HepG2 (cell line): ENCODE results near the gene TXNIP. TPM values are rescaled to one million over a fixed set of nuclear protein-coding genes. Genes with fewer than 3 reads are reported as not detected.
"Not testable (repeated sequence)": the region's sequence is repeated elsewhere in the genome, so short reads cannot be mapped to it uniquely, and the experiment has no call there.

ENCODE experiments used
- ATAC-seq: fragments of 200-7000 bp; cut with Tn5 transposase; 3 replicates; pipeline ENCODE4 v1.9.1; 2020; ENCODE audit warnings: mild to moderate bottlenecking, moderate library complexity
- BruUV-seq: library from RNA; stranded (reverse); fragments of 400-500 nt; replicated peaks from 2 replicates; lab custom pipeline; 2021; lab: Mats Ljungman, UMichigan
- CTCF ChIA-PET: fragments of 300-600 bp; formaldehyde crosslinking; extraction: SDS; loops from one replicate; lab custom pipeline; 2021; ENCODE audit warnings: low total read pairs, inconsistent platforms, low intra/inter-chr PET ratio; lab: Yijun Ruan, JAX
- POLR2A ChIA-PET: fragments of 350-600 bp; sonication (Branson Sonifier 250); formaldehyde crosslinking; loops from one replicate; lab custom pipeline; 2020; ENCODE audit warnings: antibody characterized with exemption, inconsistent platforms; lab: Yijun Ruan, JAX
- DNase-seq: peaks from one replicate; pipeline ENCODE4 v3.0.0-alpha.2; 2015; ENCODE audit warnings: low spot score
- FAIRE-seq: peaks from 3 replicates; lab custom pipeline; 2011; peaks lifted over from hg19 to GRCh38; lab: Jason Lieb, UNC
- H2AFZ ChIP-seq: one replicate; pipeline ENCODE4 v1.6.1; 2011; ENCODE audit warnings: low read length, inconsistent platforms
- H3K27ac ChIP-seq: fragments of 300-600 bp; 3 replicates; pipeline ENCODE4 v1.8.0; 2011; ENCODE audit warnings: mixed run types, mild to moderate bottlenecking, mixed read lengths, low read length, inconsistent platforms; ENCODE audit not compliant: insufficient read depth; ENCODE audit errors: extremely low read length
- H3K27me3 ChIP-seq, 2 experiments: fragments of 200-600 bp in 1 of 2; 2 replicates in 1 of 2; 3 replicates in 1 of 2; pipeline versions ENCODE4 v1.6.0 to v1.8.0; 2011; ENCODE audit warnings: low read length in 2 of 2, mild to moderate bottlenecking in 2 of 2, moderate library complexity in 2 of 2, inconsistent platforms in 1 of 2; ENCODE audit not compliant: insufficient read depth in 2 of 2, control insufficient read depth in 1 of 2
- H3K36me3 ChIP-seq, 2 experiments: fragments of 200-600 bp in 1 of 2; replicated peaks in 1 of 2; 2 replicates in 1 of 2; 3 replicates in 1 of 2; pipeline versions ENCODE4 v1.5.1 to v1.8.0; 2011; ENCODE audit warnings: low read length in 2 of 2, inconsistent platforms in 1 of 2; ENCODE audit not compliant: insufficient read depth in 2 of 2, control insufficient read depth in 1 of 2
- H3K4me1 ChIP-seq: 2 replicates; pipeline ENCODE4 v1.5.1; 2012; ENCODE audit warnings: low read length, inconsistent platforms; ENCODE audit not compliant: insufficient read depth
- H3K4me2 ChIP-seq: 2 replicates; pipeline ENCODE4 v1.6.0; 2011; ENCODE audit warnings: low read depth, low read length, inconsistent platforms
- H3K4me3 ChIP-seq, 3 experiments: fragments of 200-600 bp in 1 of 3; sonication (generic), shearing (Covaris generic) in 1 of 3; replicated peaks in 1 of 3; 2 replicates each; pipeline ENCODE4 v1.5.1; 2011 to 2016; ENCODE audit warnings: low read length in 3 of 3, inconsistent platforms in 2 of 3, low read depth in 2 of 3, mild to moderate bottlenecking in 2 of 3, control low read depth in 1 of 3, mixed read lengths in 1 of 3; ENCODE audit not compliant: insufficient read depth in 1 of 3
- H3K79me2 ChIP-seq: one replicate; pipeline ENCODE4 v1.6.1; 2011; ENCODE audit warnings: low read length, inconsistent platforms; ENCODE audit not compliant: insufficient read depth
- H3K9ac ChIP-seq: 2 replicates; pipeline ENCODE4 v1.6.0; 2011; ENCODE audit warnings: mild to moderate bottlenecking, low read depth, low read length, inconsistent platforms; ENCODE audit not compliant: insufficient read depth
- H3K9me3 ChIP-seq: 2 replicates; pipeline ENCODE4 v1.5.1; 2012; ENCODE audit warnings: mild to moderate bottlenecking, low read length
- H4K20me1 ChIP-seq: 2 replicates; pipeline ENCODE4 v1.6.0; 2011; ENCODE audit warnings: inconsistent platforms, mild to moderate bottlenecking, low read length, moderate library complexity; ENCODE audit not compliant: insufficient read depth
- WGBS: methylation state at CpG from one replicate; pipeline ENCODE4 v1.1.6; 2017; ENCODE audit warnings: low lambda C conversion rate; 5-methylcytosine and 5-hydroxymethylcytosine counted together
- in situ Hi-C: cut with HindIII; loops from 2 replicates; pipeline ENCODE4 v1.10.0; 2017; ENCODE audit warnings: low pct_unique_long_range_greater_than_20kb; ENCODE audit not compliant: extremely low pct_ligation_motif_present
- intact Hi-C: fragments of 100-400 bp; cut with micrococcal nuclease; formaldehyde crosslinking; loops from one replicate; pipeline ENCODE4 v1.10.0; 2022; ENCODE audit not compliant: unreplicated experiment
- polyA plus RNA-seq, 8 experiments: library from polyadenylated mRNA; depleted of rRNA in 3 of 8; stranded (reverse) in 7 of 8; unstranded in 1 of 8; fragments of >200 nt; fragmentation: Illumina TruSeq in 4 of 8; extraction: Trizol in 4 of 8; gene quantifications; 2 replicates each; pipeline versions ENCODE4 v1.2.1 to v1.2.3, GENCODE V29; 2011 to 2016; ENCODE audit warnings: low read depth in 4 of 8, missing spikeins in 1 of 8, mixed read lengths in 1 of 8; ENCODE audit not compliant: insufficient read depth in 1 of 8
- total RNA-seq, 5 experiments: library from RNA; depleted of rRNA; stranded (reverse); fragments of >200 nt; fragmentation: Illumina TruSeq; extraction: Trizol; gene quantifications; 2 replicates each; pipeline ENCODE4 v1.2.3, GENCODE V29; 2016; ENCODE audit warnings: low read depth in 1 of 5
- TF ChIP-seq, protein P1 (sequence below): sonication (generic); formaldehyde crosslinking; IDR thresholded peaks from 2 replicates; pipeline ENCODE4 v1.4.0; 2020; ENCODE audit warnings: mild to moderate bottlenecking, missing genetic modification reagents, borderline replicate concordance

Gene TXNIP
- total and polyA plus RNA-seq, 2 of the 13 experiments (the other 11 are each of a cell fraction or from before 2014, with no cell fraction given) = 24.4 to 237 TPM

DNA sequence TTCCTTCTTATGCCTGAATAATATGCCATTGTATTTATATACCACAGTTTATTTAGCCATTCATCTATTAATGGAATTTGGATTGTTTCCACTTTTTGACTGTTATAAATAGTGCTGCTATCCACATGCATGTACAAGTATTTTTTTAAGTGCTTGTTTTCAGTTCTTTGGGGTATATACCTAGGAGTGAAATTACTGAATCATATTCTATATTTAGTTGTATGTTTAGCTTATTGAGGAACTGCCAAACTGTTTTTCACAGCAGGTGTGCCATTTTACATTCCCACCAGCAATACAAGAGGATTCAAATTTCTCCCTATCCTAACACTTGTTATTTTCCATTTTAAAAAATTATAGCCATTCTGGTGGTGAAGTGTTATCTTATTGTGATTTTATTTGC lies 32.7 kb upstream of the TXNIP start (continued):
- TF ChIP-seq, protein P1, sequence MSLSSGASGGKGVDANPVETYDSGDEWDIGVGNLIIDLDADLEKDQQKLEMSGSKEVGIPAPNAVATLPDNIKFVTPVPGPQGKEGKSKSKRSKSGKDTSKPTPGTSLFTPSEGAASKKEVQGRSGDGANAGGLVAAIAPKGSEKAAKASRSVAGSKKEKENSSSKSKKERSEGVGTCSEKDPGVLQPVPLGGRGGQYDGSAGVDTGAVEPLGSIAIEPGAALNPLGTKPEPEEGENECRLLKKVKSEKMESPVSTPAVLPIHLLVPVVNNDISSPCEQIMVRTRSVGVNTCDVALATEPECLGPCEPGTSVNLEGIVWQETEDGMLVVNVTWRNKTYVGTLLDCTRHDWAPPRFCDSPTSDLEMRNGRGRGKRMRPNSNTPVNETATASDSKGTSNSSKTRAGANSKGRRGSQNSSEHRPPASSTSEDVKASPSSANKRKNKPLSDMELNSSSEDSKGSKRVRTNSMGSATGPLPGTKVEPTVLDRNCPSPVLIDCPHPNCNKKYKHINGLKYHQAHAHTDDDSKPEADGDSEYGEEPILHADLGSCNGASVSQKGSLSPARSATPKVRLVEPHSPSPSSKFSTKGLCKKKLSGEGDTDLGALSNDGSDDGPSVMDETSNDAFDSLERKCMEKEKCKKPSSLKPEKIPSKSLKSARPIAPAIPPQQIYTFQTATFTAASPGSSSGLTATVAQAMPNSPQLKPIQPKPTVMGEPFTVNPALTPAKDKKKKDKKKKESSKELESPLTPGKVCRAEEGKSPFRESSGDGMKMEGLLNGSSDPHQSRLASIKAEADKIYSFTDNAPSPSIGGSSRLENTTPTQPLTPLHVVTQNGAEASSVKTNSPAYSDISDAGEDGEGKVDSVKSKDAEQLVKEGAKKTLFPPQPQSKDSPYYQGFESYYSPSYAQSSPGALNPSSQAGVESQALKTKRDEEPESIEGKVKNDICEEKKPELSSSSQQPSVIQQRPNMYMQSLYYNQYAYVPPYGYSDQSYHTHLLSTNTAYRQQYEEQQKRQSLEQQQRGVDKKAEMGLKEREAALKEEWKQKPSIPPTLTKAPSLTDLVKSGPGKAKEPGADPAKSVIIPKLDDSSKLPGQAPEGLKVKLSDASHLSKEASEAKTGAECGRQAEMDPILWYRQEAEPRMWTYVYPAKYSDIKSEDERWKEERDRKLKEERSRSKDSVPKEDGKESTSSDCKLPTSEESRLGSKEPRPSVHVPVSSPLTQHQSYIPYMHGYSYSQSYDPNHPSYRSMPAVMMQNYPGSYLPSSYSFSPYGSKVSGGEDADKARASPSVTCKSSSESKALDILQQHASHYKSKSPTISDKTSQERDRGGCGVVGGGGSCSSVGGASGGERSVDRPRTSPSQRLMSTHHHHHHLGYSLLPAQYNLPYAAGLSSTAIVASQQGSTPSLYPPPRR (CRISPR knock-in tag) = no peak
- TF ChIP-seq, all 625 proteins: peak for 0

DNA sequence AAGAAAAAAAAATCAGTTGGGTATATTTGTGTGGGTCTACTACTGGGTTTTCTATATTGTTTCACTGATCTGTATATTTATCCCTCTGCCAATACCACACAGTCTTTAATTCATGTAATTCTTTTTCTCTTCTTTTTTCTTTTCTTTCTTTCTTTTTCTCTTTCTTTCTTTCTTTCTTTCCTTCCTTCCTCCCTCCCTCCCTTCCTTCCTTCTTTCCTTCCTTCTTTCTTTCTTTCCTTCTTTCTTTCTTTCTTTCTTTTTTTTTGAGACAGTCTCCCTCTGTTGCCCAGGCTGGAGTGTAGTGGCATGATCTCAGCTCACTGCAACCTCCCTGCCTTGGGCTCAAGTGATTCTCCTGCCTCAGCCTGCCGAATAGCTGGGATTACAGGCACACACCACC lies 30.3 kb upstream of the TXNIP start:
- intact Hi-C loops, H3K27ac ChIP-seq, H3K4me2 ChIP-seq, H3K79me2 ChIP-seq, BruUV-seq, H3K9ac ChIP-seq, H3K27me3 ChIP-seq, H3K4me3 ChIP-seq, H4K20me1 ChIP-seq, POLR2A ChIA-PET, ATAC-seq, FAIRE-seq, CTCF ChIA-PET, H3K9me3 ChIP-seq, H3K36me3 ChIP-seq, in situ Hi-C loops, H2AFZ ChIP-seq, DNase-seq: not testable (repeated sequence)
- H3K4me1 ChIP-seq = peaks cover 14% of the 10 kb centered on the region
- WGBS = 81% methylated on average over 1 of the region's 1 CpG

DNA sequence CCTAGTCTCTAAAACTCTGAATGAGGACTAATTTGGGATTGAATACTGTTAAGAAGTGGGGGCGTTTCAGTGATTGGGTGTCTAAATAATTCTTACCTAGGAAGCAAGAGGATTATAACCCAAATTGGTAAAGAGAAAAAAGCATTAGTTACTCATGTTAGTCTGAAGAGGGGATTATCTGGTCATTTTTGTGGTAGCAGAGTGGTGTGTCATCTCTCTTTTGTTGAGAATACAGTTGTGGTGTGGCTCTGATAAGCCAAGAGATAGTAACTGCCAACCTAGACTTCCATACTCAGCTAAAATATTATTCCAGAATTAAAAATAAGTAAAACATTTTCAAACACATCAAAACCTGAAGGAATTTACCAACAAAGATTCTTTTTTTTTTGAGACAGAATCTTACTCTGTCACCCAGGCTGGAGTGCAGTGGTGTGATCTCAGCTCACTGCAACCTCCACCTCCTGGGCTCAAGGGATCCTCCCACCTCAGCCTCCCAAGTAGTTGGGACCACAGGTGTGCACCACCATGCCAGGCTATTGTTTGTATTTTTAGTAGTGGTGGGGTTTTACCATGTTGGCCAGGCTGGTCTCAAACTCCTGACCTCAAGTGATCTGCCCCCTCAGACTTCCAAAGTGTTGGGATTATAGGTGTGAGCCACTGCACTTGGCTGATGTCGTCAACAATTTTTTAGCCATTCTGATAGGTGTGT lies 29.6 kb upstream of the TXNIP start:
- H3K36me3 ChIP-seq, H3K79me2 ChIP-seq, BruUV-seq, intact Hi-C loops, H3K9ac ChIP-seq, H3K4me2 ChIP-seq, POLR2A ChIA-PET, H3K27me3 ChIP-seq, in situ Hi-C loops, H3K27ac ChIP-seq, H3K9me3 ChIP-seq, H2AFZ ChIP-seq, FAIRE-seq, H4K20me1 ChIP-seq, DNase-seq, ATAC-seq, CTCF ChIA-PET, H3K4me3 ChIP-seq: not testable (repeated sequence)
- WGBS = 53% methylated on average over 2 of the region's 2 CpGs
- H3K4me1 ChIP-seq = peaks cover 14% of the 10 kb centered on the region
